ENCODE data around the gene SERPINB11. TPM values are rescaled to one million over a fixed set of nuclear protein-coding genes. Genes with fewer than 3 reads are reported as not detected.
"Not testable (repeated sequence)": the region's sequence is repeated elsewhere in the genome, so short reads cannot be mapped to it uniquely, and the experiment has no call there.

SERPINB11 gene, protein sequence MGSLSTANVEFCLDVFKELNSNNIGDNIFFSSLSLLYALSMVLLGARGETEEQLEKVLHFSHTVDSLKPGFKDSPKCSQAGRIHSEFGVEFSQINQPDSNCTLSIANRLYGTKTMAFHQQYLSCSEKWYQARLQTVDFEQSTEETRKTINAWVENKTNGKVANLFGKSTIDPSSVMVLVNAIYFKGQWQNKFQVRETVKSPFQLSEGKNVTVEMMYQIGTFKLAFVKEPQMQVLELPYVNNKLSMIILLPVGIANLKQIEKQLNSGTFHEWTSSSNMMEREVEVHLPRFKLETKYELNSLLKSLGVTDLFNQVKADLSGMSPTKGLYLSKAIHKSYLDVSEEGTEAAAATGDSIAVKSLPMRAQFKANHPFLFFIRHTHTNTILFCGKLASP
- total RNA-seq: not detected in 2 replicates

DNA sequence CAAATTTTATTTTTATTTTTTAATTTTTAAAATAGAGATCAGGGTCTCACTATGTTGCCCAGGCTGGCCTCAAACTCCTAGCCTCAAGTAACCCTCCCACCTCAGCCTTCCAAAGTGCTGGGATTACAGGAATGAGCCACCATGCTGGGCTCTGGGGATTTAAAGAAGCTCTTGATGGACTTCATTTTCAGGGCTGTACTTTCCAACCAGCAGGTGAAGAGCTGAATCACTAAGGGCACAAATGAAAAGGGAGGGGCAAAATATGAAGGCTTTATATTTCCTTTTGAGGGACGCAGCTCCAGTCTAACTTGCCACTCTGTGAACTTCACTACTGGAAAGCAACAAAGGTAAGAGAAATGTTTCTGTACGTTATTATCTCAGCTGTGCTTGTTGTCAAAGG, at the start of gene SERPINB11:
SERPINB11 (plus strand) TSS at position 301 of the 400 bp plus-strand sequence. CDS start 7,234 bp downstream, outside the sequence.
- no peak for DNase-seq (ENCODE audit: extremely low read depth, low read depth, low spot score)

DNA sequence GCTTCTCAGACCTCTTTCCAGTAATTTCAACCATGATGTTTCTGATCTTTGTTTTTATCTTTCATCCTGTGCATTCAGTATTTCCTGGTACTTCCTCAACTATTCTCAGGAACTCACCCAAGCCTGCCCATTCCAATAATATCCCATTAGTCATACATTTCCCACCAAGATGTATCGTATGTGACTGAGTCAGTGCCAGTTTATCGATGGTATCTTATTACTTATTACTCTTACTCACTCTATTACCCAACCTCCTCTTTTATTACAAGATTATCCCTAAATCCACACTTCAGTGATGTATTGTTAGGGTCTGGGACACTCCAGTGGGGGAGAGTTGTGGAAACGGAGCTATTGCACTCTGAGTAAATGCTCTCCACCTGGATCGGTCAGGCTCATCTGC, 43.8 kb upstream of the SERPINB11 start:
- DNase-seq (ENCODE audit: extremely low read depth, low read depth, low spot score): not testable (repeated sequence)

DNA sequence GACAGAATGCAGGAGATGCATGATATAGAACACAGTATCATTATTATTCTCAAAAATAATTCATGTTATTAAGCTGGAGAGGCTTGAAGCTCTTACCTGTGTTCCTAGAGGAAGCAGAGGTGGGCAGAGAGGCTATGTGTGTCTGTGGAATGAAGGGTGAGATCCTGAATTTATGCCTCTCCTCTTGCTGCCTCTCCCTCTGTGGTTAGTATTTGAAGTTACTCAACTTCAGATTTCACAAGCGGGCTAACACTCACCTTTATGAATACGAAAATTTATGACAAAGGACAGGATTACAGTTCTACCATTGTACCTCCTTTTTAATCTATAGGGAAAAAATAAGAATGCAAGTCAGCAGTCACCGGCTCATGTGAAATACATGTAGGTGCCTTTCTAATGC, 41.0 kb upstream of the SERPINB11 start, which contains the start of gene SERPINB3:
SERPINB3 (minus strand) TSS at position 144 of the 400 bp plus-strand sequence. CDS start 677 bp downstream, outside the sequence.
- DNase-seq (ENCODE audit: extremely low read depth, low read depth, low spot score): not testable (repeated sequence)

DNA sequence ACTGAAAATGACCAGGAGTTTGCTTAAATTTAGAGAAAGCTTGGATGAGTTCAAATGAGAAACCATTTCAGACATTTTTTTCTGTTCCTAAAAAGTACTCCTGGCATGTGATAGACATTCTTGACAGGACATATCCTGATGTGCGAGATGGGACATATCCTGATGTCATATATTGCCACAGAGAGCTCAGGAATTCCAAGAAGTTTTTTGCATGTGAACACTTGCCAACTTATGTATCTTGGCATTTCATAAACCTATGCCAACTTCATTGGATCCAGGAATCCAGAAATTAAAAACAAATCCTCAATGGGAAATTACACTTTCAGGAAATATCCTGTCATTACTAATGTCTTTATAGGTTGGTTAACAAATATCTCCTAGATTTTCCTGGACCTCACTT, 38.2 kb upstream of the SERPINB11 start:
- DNase-seq (ENCODE audit: extremely low read depth, low read depth, low spot score): no peak

DNA sequence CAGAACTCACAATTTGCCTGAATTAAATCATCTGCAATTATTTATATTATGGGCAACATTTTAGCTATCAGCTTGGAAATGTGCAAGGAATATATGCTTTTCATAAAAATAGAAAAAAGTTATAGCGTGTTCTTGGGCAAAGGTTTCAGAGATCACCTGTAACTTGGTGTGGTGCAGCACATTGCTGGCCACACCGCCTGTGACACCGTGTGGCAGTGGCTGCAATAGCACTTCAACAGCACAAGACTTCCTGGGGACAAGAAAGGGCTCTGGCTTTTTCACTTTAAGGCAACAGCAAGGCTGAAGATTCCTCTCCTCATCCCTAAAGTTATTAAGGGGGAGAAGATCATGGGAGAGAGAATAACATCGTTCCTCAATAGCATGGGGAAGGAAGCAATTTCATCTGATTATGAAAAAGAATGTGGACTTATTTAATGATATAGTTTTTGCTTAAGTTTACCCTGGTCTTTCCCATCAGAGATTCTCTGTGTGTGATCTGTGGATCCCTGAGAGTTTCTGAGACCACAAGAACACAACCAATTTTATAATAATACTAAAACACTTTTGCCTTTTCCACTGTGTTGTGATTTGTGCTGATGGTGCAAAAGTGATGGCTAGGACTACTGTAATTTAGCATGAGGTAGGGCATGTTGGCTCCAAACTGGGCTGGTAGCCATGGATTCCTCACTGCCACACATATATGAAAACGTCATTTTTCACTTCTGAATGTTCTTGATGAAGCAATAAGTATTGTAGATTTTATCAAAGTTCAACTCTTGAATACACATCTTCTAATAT, 26.0 kb upstream of the SERPINB11 start:
- DNase-seq (ENCODE audit: extremely low read depth, low read depth, low spot score): no peak

DNA sequence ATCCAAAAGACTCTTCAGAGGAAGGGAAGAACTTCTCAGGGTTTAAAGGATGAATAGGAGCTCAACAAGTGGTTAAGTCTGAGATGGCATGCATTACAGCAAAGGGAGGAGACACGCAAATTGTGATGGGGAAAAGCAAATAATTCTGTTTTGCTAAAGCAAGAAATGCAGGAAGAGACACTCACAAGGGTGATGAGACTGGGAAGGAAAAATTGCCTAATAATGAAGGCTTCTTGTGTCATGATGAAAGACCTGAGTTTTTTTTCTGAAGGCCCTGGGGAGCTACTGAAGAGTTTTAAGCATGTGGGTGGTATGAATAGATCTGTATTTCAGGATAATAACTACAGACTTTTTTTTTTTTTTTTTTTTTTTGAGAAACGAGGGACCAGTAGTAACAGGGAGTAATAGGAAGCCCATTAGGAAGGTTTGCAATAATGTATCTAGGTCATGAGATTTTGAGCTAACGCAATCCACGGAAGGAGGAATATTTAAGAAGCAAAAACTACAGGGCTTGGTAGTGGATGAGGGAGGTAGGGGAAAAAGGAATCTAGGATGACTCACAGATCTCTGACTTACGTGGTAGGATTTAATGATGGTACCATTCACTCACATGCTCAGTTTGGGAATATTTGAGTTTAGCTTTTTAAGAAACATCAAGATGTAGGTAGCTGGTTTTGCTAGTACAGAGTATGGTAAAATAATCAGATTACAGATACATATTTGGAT, 25.1 kb upstream of the SERPINB11 start:
- no peak for DNase-seq (ENCODE audit: extremely low read depth, low read depth, low spot score)

DNA sequence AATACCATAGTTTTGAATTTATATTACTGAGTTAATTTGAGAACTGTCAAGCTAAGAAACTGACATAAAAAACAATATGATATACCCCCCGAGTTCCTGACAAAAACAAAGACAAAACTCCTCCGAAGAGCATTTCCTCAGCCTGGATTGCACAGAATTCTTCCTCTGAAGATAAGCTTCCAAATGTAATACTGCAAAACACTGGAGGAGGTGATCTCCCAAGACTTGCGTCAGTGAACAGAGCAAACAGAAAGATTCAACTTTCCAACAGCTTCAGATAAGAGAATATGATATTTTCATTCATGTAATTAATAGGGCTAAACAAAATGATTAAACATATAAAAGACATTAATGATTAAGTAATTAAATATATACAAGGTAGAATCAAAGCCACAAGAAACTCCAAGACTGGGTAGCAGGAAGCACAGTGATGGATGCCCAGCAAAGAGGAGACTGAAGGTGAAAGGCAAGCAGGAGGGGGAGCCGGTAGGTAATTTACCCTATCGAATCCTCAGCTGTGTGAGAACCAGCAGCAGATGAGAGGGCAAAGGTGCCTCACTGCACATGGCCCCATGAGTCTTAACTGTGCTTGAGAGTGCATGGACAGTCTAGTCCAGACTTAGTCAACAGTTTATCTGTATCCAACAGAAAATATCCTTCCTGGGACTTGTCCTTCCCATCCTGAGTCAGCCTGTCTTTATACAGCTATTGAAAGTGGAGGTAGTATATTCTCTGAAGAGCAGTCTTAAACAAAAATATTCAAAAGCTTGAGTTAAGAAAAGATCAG, 22.7 kb upstream of the SERPINB11 start:
- no peak for DNase-seq (ENCODE audit: extremely low read depth, low read depth, low spot score)

DNA sequence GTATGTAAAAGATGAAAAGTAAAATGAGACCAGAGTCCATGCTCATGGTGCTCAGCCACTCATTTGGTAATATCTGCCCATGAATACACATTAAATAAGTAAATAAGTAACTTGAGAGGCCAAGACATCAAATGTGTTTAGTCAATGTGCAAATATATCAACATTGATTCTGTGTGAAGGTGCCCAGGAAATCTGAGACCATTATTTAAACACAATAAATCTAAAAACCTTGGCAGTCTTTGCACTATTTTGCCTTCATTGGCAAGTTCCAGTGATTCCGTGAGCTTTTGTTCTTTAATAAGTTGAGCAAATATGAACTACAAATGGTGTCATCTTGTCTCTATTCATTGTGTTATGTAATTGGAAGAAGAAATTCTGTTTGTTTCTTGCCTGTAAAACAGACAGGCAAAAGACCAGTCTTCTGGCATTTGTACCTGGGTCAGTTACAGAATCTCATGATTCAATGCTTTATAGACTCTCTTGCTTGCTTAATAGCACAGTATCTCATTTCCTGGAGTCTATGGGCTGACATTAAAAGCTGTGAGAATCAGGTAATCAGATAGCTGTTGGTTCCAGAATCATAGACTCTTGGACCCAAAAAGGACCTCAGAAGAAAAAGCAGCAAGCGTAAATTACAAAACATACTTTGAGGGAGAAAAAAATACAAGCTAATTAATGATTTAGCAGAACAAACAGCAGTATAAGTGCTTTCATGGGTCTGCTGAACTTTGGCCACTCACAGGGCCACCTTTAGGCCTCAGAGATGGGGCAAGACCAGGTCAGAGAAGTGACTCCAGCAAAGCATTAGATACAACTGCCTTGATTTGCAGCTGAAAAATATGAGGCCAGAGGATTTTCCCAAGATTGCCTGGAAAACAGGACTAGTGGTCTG, 21.1 kb upstream of the SERPINB11 start:
- DNase-seq (ENCODE audit: extremely low read depth, low read depth, low spot score): no peak

DNA sequence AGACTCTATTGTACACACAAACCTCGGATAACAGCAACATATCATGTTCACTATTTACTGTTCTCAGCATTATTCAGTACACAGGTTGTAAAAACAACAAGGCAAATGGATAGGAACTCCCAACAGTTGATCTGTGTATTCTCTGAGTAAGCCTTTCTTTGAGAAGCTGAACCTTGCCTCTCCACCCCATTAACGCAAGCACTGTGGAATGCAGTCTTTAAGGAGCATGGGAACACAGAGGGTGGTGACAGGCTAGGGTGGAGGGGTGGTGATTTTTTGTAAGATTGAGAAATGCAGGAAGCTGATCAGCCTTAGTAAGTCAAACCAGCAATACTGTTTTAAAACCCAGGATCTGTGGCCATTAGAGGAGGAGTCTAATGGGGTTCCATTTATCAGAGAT, 19.6 kb upstream of the SERPINB11 start:
- no peak for DNase-seq (ENCODE audit: extremely low read depth, low read depth, low spot score)

DNA sequence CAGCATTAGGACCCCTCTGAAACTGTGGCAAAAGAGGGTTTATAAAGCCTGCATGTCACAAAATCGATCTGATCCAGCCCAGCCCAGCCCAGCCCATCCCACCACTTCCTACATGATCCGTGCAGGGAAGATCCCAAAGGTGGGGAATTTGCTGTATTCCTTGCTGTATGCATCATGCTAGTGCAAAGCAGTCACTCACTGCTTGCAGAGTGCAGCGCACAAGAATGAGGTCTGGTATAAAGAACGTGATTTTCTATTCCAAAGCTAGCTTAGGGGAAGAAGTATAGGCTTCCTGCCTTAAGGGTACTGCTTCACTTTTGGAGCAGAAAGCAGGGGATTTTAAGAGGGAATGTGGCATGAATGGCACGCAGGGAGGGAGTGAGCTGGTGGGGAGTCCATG, 18.9 kb upstream of the SERPINB11 start:
- no peak for DNase-seq (ENCODE audit: extremely low read depth, low read depth, low spot score)

DNA sequence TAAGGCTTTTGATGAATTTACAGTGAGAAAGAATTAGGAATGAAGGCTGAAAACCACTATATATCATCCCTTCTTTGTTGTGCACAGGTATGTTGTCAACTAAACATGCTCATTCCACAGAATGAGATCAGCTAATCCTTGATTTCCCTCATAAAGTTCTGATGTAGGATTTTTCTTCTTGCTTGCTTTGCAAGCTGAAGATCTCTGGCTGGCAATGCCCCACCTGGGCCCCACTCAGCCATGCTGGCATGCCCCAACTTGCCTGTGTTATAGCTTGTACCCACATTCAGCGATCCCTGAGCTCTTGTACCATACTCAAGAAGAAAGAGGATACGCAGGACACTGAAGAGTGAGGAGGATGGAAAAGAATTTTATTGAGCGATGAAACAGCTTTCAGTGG, 18.0 kb upstream of the SERPINB11 start:
- DNase-seq (ENCODE audit: extremely low read depth, low read depth, low spot score): no peak

DNA sequence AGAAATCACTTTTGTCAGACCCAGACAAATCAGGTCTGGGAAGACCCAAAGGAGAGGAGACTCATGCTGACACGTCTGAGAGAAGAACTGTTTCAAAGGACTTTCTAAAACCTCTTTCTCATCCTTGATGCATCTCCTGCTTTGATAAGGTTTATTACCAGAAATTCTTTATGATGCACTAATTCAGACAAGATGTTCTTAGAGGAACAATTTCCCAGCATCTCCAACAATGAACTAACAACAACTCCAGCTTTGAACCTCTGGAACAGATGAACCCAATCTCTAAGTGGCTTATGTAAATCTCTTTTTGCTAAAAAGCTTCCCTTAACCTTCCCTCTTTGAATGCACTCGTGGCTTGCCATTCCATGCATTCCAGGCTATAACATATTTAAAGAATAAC, 15.9 kb upstream of the SERPINB11 start:
- DNase-seq (ENCODE audit: extremely low read depth, low read depth, low spot score): no peak

DNA sequence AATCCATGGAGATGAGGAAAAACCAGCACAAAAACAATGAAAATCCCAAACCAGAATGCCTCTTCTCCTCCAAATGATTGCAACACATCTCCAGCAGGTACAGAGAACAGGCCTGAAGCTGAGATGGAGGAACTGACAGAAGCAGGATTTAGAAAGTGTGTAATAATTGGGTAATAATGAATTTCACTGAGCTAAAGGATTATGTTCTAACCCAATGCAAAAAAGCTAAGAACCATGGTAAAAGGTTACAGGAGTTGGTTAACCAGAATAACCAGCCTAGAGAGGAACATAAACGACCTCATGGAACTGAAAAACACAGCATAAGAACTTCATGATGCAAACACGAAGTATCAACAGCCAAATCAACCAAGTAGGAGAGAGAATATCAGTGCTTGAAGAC, 13.7 kb upstream of the SERPINB11 start:
- no peak for DNase-seq (ENCODE audit: extremely low read depth, low read depth, low spot score)

DNA sequence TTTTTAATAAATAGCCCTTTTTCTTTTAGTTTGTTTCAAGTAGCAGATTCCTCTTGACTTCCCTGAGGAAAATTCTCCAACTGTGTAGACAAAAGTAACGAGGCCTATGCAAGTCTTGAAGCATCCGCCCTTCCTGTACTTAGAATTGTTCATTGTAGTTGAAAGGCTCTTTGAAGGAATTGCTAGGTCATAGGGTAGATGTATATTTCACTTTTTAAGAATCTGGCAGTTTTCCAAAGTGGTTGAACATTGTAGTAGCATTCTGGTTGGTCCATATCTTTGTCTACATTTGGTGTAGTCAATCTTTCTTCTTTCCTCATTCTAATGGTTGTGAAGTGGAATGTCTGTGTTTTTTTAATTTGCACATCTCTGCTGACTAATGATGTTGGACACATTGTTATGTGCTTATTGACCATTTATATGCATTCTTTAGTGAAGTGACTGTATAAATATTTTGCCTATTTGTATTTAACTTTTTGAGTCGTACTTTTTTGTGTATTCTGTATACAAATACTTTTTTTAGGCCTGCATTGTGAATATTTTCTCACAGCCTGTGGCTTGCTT, 5.6 kb upstream of the SERPINB11 start:
- no peak for DNase-seq (ENCODE audit: extremely low read depth, low read depth, low spot score)

DNA sequence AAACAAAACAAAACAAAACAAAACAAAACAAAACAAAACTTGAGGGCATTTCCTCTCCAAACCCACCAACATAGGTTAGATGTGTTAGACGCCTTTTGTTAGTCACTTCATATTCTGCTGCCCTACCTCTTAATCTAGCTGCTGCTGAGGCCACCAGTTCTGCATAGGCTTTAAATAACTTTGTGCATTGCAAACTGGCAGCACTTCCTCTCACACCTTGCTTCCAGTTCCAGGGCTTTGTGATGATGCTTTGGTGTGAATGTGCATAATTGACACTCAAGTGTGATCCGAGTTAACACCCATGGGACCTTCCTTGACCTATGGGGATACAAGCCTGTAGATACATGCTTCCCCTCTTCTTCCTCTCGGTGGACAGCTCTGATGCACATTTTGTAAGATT, 2.3 kb upstream of the SERPINB11 start:
- no peak for DNase-seq (ENCODE audit: extremely low read depth, low read depth, low spot score)

DNA sequence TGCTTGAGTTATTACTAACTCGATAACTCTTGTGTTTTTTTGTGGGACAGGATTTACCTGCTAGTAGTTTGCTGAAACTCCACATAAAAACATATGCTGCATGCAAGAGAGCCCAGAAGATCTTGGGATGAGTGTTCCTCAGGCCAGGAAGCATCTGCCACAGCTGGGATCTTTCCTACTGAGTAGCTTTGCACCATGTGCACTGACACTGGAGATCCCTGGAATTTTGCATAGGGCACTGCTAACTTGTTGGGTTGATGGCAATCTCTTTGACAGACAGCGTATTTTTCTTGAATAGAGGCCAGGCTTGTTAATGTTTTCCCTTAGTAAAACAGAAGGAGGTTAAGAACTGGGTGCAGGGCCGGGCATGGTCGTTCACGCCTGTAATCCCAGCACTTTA, 808 bp upstream of the SERPINB11 start:
- no peak for DNase-seq (ENCODE audit: extremely low read depth, low read depth, low spot score)

DNA sequence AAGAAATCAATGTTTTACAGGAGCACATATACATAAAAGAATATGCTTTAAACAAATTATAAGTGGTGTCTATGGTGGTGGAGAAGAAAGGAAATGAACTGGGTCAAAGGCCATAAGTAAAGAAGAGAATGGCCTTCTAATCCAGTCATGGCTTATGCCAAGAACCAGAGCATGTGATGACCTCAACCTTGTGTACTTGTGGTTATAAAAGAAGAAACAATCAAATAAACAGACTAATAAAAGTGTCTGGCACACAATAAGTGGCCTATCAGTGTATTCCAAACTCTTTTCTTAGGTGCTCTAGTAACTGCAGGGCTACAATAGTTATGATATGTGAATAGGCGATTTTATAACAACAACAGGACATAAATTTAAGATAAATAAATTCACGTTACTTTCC, 2.6 kb downstream of the SERPINB11 start:
- no peak for DNase-seq (ENCODE audit: extremely low read depth, low read depth, low spot score)

DNA sequence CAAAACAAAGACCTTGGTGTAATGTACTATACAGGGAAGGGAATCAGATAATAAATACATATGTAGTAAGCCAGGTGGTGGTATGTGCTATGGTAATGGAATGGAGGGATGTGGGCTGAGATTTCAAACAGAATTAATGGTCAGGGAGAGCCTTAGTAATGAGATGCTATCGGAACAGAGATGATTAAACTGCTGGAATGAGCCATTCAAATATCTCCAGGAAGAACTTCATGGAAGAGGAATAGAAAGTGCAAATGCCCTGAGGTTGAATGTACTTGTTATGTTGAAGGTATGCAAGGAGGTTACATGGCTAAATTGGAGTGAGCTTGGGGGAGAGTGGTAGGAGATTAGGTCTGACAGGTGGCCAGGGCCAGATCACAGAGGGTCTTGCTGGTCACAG, 5.1 kb downstream of the SERPINB11 start:
- no peak for DNase-seq (ENCODE audit: extremely low read depth, low read depth, low spot score)

DNA sequence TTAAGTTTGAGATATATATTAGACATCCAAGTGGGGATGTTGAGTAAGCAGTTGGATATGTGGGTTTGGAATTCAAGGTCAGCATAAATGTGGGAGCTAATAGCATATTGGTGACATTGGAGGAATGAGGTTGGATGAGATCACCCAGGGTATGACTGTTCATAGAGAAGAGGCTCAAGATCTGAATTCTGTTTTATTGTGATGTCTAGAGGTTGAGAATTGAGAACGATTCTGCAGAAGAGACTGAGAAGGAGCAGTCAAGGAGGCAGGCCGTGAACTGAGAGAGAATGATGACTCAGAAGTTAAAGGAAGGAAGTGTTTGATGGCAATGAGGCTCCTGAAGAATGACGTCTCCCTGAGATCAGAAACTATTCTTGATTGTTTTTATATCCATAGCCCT, 5.9 kb downstream of the SERPINB11 start:
- DNase-seq (ENCODE audit: extremely low read depth, low read depth, low spot score): no peak

Measured in glomerular endothelial cell (primary cell).